Measurements from ENCODE around the gene KLRD1. TPM values are rescaled to one million over a fixed set of nuclear protein-coding genes. Genes with fewer than 3 reads are reported as not detected.

The KLRD1 gene
- polyA plus RNA-seq, 1 of the 3 experiments (the other 2 are of a cell fraction): not detected

DNA sequence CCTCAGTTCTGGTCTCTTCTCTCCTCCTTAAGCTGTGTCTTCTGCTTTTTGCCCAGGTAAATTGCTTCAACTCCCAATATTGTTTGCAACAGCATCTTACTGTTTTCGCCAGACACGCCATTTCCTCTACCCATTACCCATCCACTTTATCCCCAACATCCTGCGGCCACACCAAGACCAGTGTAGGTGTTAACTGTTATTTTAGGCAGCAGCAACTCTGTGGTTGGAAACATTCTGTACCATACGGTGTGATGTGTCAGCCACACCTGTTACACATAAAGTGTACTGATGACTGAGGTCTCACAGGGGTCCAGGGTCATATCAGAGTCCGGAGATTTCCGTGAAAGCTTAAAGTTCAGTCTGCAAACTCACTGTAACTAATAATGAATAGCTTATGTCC lies 21.8 kb upstream of the KLRD1 start:
- Histone ChIP-seq H3K27me3 (ENCODE audit: insufficient read depth) (no peaks in the 10 kb centered on the region), H3K79me2 (ENCODE audit: insufficient read depth) (no peaks in the 10 kb centered on the region), H2AFZ (ENCODE audit: low read depth) (no peak overlapping the region), H3K27ac (ENCODE audit: low read depth in 2 of 2, low read length in 1 of 2) (no peak overlapping the region), H3K9ac (no peak overlapping the region), H3K4me2 (no peak overlapping the region), H3K9me3 (no peaks in the 10 kb centered on the region), H3K36me3 (replicated peaks in 1 of 2; ENCODE audit: control insufficient read depth in 1 of 2, insufficient read depth in 2 of 2, low read length in 1 of 2) (no peaks in the 10 kb centered on the region), H4K20me1 (ENCODE audit: insufficient read depth) (no peaks in the 10 kb centered on the region), H3F3A (replicated peaks; ENCODE audit: insufficient read depth) (no peaks in the 10 kb centered on the region), H3K4me3 (ENCODE audit: low read depth in 2 of 2, low read length in 1 of 2) (no peak overlapping the region), H3K4me1 (ENCODE audit: control insufficient read depth in 1 of 2, insufficient read depth in 2 of 2, low read depth in 1 of 2, low read length in 1 of 2) (no peaks in the 10 kb centered on the region), H3K9me2 (no peaks in the 10 kb centered on the region)
- ChIA-PET CTCF (no interaction called here), POLR2A (no interaction called here)
- DNase-seq: no peak
- TF ChIP-seq GABPA (IDR thresholded peaks at IDR 0.05; ENCODE audit: low read depth) (no peak), TEAD4 (IDR thresholded peaks at IDR 0.05; ENCODE audit: borderline replicate concordance, insufficient read depth) (no peak), TCF12 (IDR thresholded peaks at IDR 0.05) (no peak), RFX5 (IDR thresholded peaks at IDR 0.05; ENCODE audit: low read length) (no peak), YY1 (IDR thresholded peaks at IDR 0.05; ENCODE audit: low read depth) (no peak), SIN3A (IDR thresholded peaks at IDR 0.05; ENCODE audit: borderline replicate concordance, low read depth, low read length) (no peak), RCOR1 (IDR thresholded peaks at IDR 0.05; ENCODE audit: low read length) (no peak), EZH2phosphoT487 (IDR thresholded peaks at IDR 0.05; ENCODE audit: borderline replicate concordance, low read depth) (no peak), FOSL2 (IDR thresholded peaks at IDR 0.05; ENCODE audit: borderline replicate concordance, low read depth) (no peak), SMC3 (IDR thresholded peaks at IDR 0.05; ENCODE audit: low read depth, low read length) (no peak)
- TF ChIP-seq, protein P1, sequence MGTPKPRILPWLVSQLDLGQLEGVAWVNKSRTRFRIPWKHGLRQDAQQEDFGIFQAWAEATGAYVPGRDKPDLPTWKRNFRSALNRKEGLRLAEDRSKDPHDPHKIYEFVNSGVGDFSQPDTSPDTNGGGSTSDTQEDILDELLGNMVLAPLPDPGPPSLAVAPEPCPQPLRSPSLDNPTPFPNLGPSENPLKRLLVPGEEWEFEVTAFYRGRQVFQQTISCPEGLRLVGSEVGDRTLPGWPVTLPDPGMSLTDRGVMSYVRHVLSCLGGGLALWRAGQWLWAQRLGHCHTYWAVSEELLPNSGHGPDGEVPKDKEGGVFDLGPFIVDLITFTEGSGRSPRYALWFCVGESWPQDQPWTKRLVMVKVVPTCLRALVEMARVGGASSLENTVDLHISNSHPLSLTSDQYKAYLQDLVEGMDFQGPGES (IDR thresholded peaks at IDR 0.05; ENCODE audit: low read depth, low read length): no peak
- TF ChIP-seq, protein P2, sequence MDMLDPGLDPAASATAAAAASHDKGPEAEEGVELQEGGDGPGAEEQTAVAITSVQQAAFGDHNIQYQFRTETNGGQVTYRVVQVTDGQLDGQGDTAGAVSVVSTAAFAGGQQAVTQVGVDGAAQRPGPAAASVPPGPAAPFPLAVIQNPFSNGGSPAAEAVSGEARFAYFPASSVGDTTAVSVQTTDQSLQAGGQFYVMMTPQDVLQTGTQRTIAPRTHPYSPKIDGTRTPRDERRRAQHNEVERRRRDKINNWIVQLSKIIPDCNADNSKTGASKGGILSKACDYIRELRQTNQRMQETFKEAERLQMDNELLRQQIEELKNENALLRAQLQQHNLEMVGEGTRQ (IDR thresholded peaks at IDR 0.05; ENCODE audit: borderline replicate concordance, low read depth, low read length): no peak
- WGBS (ENCODE audit: low lambda C conversion rate): 23% methylated on average over 6 of the region's 6 CpGs

DNA sequence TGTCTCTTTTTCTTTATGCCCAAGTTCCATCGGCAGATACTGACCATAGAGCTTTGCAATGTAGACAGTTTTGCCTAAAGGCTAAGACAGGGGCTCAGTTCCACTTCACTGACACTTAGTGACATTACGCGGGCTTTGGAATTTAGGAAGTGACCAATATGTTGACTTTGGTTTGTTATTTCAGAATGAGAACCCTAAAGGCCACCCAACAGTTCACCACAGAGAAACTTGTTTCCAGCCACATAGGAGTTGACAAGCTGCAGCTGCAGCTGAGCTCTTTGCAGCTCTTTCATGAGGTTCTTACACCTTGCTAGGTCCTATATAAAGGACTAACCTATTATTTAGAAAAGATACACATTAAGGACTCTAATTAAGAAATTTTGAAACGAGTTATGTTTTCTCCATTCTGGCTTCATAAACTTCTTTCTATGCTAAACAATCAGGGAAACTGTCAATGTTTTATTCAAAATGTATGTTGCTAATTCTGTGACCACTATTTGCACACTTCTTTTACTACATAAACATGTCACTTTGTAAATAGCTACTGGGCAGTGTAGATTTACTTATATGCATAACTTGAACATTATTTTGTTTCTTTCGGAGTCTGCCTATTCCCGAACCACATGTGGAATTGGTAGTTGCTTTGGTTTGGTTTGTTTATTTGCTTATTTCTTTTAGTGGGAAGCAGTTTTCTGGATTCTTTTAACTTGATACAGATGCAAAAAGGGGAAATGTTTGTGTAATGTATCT lies 18.5 kb upstream of the KLRD1 start:
- CTCF ChIA-PET: no interaction called here
- 33% methylated on average over 6 of the region's 6 CpGs for WGBS (ENCODE audit: low lambda C conversion rate)
- H3K4me3 ChIP-seq (ENCODE audit: low read depth in 2 of 2, low read length in 1 of 2): no peak overlapping the region
- TF ChIP-seq YY1 (IDR thresholded peaks at IDR 0.05; ENCODE audit: low read depth) (no peak), GATA2 (CRISPR knock-in tag; IDR thresholded peaks at IDR 0.05) (no peak), MEF2A (IDR thresholded peaks at IDR 0.05; ENCODE audit: borderline replicate concordance, low read depth) (no peak), JUND (IDR thresholded peaks at IDR 0.05) (no peak), FOXM1 (IDR thresholded peaks at IDR 0.05; ENCODE audit: low read depth) (no peak), TEAD4 (IDR thresholded peaks at IDR 0.05; ENCODE audit: borderline replicate concordance, insufficient read depth) (no peak), GABPA (IDR thresholded peaks at IDR 0.05; ENCODE audit: low read depth) (no peak), RFX5 (IDR thresholded peaks at IDR 0.05; ENCODE audit: low read length) (no peak), RAD21 (IDR thresholded peaks at IDR 0.05; ENCODE audit: low read length) (no peak), SIN3A (IDR thresholded peaks at IDR 0.05; ENCODE audit: borderline replicate concordance, low read depth, low read length) (no peak), TCF12 (IDR thresholded peaks at IDR 0.05) (no peak), FOXJ3 (CRISPR knock-in tag; IDR thresholded peaks at IDR 0.05) (no peak)
- TF ChIP-seq, protein P3, sequence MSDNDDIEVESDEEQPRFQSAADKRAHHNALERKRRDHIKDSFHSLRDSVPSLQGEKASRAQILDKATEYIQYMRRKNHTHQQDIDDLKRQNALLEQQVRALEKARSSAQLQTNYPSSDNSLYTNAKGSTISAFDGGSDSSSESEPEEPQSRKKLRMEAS (IDR thresholded peaks at IDR 0.05; ENCODE audit: low read depth): no peak
- TF ChIP-seq, protein P4, sequence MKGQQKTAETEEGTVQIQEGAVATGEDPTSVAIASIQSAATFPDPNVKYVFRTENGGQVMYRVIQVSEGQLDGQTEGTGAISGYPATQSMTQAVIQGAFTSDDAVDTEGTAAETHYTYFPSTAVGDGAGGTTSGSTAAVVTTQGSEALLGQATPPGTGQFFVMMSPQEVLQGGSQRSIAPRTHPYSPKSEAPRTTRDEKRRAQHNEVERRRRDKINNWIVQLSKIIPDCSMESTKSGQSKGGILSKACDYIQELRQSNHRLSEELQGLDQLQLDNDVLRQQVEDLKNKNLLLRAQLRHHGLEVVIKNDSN (IDR thresholded peaks at IDR 0.05; ENCODE audit: borderline replicate concordance, low read depth): no peak
- TF ChIP-seq, protein P5, sequence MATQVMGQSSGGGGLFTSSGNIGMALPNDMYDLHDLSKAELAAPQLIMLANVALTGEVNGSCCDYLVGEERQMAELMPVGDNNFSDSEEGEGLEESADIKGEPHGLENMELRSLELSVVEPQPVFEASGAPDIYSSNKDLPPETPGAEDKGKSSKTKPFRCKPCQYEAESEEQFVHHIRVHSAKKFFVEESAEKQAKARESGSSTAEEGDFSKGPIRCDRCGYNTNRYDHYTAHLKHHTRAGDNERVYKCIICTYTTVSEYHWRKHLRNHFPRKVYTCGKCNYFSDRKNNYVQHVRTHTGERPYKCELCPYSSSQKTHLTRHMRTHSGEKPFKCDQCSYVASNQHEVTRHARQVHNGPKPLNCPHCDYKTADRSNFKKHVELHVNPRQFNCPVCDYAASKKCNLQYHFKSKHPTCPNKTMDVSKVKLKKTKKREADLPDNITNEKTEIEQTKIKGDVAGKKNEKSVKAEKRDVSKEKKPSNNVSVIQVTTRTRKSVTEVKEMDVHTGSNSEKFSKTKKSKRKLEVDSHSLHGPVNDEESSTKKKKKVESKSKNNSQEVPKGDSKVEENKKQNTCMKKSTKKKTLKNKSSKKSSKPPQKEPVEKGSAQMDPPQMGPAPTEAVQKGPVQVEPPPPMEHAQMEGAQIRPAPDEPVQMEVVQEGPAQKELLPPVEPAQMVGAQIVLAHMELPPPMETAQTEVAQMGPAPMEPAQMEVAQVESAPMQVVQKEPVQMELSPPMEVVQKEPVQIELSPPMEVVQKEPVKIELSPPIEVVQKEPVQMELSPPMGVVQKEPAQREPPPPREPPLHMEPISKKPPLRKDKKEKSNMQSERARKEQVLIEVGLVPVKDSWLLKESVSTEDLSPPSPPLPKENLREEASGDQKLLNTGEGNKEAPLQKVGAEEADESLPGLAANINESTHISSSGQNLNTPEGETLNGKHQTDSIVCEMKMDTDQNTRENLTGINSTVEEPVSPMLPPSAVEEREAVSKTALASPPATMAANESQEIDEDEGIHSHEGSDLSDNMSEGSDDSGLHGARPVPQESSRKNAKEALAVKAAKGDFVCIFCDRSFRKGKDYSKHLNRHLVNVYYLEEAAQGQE (IDR thresholded peaks at IDR 0.05; ENCODE audit: low read depth, low read length): no peak

More for the DNA sequence above, 18.5 kb upstream of the KLRD1 start:
- no peaks in the 10 kb centered on the region for H4K20me1 ChIP-seq (ENCODE audit: insufficient read depth)
- H3F3A ChIP-seq (replicated peaks; ENCODE audit: insufficient read depth): no peaks in the 10 kb centered on the region
- H3K4me1 ChIP-seq (ENCODE audit: control insufficient read depth in 1 of 2, insufficient read depth in 2 of 2, low read depth in 1 of 2, low read length in 1 of 2): no peaks in the 10 kb centered on the region
- POLR2A ChIA-PET: no interaction called here
- no peaks in the 10 kb centered on the region for H3K27me3 ChIP-seq (ENCODE audit: insufficient read depth)
- H3K4me2 ChIP-seq: no peak overlapping the region
- H3K79me2 ChIP-seq (ENCODE audit: insufficient read depth): no peaks in the 10 kb centered on the region
- no peaks in the 10 kb centered on the region for H3K9me3 ChIP-seq
- H3K27ac ChIP-seq (ENCODE audit: low read depth in 2 of 2, low read length in 1 of 2): no peak overlapping the region
- DNase-seq: no peak
- no peak overlapping the region for H2AFZ ChIP-seq (ENCODE audit: low read depth)
- no peak overlapping the region for H3K9ac ChIP-seq
- H3K9me2 ChIP-seq: no peaks in the 10 kb centered on the region
- H3K36me3 ChIP-seq (replicated peaks in 1 of 2; ENCODE audit: control insufficient read depth in 1 of 2, insufficient read depth in 2 of 2, low read length in 1 of 2): no peaks in the 10 kb centered on the region
